DMS114 treated with DMSO at 0.1 percent for 48 hours (cell line): ENCODE results near the gene IFFO2.
"Not testable (repeated sequence)": the region's sequence is repeated elsewhere in the genome, so short reads cannot be mapped to it uniquely, and the experiment has no call there.

ENCODE experiments used
- DNase-seq: peaks from one replicate; lab custom pipeline; 2025; ENCODE audit not compliant: unreplicated experiment; lab: John Stamatoyannopoulos, UW

Gene IFFO2

DNA sequence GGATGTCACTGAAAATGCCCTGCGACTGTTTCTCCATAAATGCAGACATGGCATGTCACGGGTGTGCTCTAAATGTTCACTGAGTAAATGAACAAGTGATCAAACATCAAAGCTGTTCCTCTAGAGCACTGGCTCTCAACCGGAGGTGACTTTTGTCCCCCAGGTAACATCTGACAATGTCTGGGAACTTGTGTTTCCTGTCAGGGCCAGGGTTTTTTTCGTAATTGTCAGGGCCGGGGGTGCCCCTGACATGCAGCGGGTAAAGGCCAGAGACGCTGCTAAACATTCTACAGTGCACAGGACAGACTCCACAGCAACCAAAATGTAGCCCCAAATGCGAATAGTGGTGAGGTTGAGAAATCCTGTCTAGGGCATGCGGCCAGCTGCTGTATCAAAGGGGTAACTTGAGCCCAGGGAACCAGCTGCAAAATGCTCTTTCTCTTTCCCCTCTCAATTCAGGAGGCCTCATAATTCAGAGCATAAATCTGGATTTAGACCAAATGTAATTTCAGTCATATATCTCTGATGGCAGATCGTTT lies 56.1 kb downstream of the IFFO2 start:
- no peak for DNase-seq

DNA sequence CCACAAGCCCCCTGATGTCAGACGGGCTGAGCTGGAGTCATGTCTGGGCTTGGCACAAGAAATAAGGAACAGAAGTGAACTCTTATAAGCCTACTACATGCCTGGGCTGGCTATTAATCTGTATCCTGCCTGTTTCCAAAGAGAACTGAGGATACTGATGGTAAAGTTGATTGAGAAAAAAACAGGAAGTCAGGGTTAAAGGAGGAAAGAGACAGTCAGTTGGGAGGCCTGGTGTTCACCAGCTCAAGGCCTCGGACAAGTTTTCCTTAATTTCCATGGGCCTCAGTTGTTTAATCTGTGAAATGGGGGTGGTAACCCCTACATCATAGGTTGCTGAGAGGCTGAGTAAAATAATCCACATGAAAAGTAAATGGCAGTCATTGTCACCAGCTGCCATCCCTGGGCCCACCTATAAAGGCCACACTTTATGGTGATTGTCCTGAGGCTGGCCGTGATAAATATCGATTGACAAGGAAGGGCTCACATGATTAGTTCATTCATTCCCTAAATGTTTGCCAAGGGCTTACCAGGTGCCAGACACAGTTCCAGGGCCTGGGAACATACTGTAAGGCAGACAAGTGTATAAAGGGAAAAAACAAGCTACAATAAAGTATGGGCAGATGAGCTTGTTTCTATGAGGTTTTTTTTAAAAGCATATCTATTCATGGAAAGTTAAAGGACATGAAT lies 57.0 kb downstream of the IFFO2 start:
- DNase-seq, result no peak

DNA sequence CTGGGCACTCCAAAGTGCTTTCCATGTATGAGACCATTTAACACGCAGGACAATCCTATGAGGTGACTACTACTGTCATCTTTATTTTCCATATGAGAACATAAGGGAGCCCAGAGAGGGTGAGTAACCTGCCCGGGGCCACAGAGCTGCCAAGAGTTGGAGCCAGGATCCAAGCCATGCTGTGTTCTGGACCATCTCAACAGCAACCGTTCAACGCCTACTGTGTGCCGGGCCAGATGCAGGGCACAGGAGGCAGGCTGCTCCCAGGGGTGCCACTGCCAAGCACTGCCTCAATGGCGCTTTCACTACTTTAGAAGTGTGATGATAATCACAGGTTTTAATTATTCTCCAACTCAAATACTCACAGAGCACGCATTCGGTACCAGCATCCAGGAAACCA lies 57.9 kb downstream of the IFFO2 start:
- DNase-seq, result no peak

DNA sequence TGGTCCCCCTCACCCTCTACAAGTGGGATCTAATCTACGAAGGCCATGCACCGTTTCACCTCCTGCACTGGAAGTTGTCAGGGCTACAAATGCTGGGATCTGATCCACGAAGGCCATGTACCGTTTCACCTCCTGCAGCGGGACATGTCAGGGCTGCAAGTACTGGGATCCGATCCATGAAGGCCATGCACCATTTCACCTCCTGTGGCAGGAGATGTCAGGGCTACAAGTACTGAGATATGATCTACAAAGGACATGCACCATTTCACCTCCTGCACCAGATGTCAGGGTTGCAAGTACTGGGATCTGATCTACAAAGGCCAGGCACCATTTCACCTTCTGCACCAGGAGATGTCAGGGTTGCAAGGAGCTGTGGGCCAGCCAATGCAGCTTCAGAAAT lies 61.2 kb downstream of the IFFO2 start:
- DNase-seq, result no peak

DNA sequence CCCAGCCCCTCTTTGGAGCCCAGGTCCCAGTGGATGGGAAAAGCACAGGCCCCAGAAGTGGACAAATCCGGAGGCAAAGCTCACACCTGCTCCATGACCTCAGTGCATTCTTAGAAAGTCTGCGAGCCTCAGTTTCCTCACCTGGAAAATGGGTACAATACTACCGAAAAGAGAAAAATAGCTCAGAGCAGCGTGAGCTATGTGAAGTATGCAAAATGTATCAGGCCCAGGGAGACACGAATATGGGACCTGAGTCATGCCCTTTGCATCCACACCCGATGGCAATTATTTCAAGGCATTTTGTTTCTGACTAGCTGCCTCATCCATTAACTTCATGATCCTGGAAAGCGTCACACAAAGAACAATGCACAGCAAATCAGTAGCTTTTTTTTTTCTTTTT lies 63.4 kb downstream of the IFFO2 start:
- DNase-seq, result no peak

DNA sequence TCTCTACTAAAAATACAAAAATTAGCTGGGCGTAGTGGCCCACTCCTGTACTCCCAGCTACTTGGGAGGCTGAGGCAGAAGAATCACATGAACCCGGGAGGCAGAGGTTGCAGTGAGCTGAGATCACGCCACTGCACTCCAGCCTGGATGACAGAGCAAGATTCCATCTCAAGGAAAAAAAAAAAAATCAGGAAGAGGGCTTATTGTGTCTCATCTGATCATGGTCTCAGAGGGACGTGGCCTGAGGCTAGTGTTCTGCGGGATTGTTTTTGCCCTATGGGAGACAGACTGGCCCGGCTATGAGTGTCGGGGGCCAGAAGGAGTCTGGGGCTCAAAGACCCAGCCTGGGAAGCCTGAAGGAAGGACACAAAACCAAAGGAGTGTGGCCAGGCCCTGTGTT lies 64.6 kb downstream of the IFFO2 start:
- not testable (repeated sequence) for DNase-seq

DNA sequence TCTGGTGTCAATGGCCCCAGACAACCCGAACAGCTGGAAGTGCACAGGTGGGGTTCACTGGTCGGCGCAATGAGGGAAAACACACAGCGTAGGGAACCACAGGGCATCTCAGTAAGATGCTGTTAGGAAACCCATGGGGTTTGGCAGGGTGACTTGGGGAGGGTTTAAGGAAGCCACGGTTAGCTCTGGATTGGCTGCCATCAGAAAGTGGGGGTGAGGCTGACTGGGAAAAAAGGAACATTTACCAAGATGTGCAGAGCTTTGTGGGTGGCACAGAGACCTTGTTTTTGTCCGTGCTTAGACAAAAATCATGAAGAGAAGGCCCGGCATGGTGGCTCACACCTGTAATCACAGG lies 65.1 kb downstream of the IFFO2 start:
- DNase-seq, result no peak

DNA sequence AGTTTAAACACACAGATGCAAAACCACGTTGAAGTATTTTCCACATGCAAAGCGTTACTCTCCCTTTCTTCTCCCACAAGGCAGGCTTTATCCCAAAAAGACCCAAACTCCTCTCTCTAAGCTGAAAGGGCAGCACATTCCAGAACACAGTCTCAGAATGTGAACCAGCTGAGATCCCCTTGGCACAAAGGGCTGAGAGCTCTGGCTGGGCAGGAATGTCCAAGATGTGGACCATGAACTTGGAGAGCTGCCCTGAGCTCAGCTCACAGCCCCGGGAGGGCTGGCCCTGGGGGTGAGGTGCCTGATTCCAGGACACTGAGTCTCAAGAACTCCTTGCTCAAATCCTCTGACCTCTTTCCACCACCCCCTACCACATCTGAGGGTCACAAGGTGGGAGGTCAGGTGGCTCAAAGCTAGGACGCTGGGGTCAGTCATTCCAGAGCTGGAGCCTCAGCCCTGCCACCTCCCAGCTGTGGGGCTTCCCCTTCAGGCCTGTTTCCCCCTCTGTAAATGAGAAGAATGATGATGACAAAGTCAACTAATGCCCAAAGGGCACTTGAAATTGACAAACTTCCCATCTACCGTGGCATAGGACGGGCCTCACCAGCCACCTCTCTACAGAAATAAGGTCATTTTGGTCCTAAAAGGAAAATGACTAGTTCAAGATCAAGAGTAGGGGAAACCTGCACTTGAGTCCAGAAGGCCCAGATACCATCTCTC lies 65.6 kb downstream of the IFFO2 start:
- no peak for DNase-seq

DNA sequence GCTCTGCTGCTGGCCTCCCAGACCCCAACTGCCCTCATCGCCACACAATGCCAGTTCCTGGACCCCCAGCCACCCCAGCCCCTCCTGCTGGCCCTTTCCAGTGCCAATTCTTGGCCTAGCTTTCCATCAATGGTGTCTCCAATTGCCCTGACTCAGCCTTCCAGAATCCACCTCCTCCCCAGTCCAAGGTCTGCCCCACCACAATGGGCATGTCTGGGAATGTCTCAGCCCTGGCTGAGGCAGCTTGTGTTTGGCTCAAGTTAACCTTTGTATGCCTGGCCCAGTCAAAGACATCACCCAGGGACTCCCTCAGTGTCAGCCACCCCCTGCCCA lies 70.5 kb downstream of the IFFO2 start:
- no peak for DNase-seq

DNA sequence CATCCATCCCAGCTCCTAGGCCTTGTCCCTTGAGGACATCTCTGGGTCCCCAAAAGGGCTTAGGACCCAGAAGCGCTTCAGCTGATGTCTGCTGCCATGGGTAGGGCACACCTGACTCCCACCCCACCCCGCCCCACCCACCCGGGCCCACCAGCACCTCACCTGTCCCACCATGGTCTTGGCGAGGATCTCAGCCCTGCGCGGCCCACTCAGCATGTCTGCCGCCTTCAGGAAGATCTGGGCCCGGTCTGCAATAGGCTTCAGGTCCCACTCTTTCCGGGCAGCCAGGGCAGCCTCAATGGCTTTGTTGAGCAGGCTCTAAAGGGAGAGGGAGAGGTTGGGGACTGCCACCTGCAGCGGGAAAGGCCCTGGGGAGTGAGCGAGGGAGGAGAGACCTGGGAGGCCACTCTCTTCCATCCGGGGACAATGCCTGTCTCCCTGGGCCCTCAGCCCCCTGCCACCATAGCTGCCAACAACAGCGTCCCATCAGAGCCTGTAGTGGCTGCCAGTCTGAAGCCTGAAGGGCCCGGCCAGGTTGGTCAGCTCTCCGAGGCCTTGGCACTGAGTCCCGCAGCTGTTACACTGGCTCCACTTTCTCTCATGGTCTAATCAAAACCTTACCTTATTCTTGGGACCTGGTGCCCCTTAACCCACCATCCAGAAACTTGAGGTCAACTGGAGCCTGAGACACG lies 71.0 kb downstream of the IFFO2 start:
- no peak for DNase-seq

DNA sequence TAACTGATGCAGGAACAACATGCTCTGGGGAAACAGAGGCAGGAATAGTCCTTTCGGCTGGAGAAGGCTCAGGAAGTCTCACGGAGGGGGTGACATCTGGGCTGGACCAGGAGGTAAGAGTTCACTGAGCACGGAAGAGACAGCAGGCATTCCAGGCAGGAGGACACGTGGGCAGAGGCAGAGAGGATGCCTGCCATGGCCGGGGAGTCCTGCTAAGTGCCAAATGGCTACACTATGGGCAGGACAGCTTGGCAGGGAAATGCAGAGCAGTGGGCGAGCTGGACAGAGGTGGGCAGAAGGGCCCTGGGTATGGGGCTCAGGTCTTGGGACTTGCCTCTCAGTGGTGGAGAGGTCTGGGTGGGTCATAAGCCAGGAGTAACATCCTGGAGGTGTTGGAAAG lies 71.7 kb downstream of the IFFO2 start:
- DNase-seq, result no peak

DNA sequence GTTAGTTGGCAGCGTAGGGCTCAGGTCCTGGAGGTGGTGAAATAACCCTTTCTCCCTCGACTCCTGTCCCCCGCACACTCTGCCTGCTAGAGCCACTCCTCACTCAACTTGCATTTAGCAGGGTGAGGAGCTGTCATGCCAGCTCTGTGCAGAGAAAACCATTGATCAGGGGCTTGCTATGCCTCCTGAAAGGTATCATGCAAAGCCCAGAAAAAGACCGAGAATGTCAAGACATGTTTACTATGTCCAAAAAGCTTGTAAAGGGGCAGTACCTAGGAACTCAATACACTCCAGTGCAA lies 72.1 kb downstream of the IFFO2 start:
- DNase-seq, result no peak

DNA sequence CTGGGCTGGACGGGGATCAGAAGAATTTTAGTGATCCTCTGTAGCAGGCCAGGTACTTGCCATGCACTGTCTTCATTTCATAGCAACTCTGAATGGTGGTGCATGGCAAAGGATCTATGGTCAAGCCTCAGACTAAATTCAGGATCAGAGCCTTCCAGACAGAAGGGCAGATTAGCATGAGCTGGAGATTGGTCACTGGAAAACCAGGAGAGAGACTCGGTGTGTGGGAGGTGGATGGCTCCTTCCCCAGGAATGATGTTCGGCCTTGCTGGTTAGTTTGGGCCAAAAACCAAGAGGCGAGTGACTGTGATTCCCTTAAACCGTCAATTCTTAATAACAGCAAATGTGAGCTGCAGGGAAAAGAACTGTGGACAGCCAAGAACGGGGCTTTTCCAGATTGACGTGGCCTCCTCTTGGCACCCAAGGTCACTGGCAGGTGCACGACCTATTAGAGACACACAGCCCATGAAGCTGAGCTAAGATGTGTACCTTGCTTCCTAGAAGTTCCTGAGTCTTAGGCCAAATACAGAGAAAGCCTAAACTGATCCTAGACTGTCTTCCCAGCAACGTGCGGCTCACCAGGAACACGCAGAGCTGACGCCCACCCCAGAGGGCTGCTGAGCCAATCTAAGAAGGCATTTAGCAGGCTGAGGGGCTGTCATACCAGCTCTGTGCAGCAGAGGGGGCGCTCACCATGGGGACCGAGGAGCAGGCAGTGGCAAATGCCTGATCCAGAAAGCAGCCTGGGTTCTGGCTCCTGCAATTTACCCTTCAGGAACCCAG lies 72.6 kb downstream of the IFFO2 start:
- peak; percentile 58 for DNase-seq

DNA sequence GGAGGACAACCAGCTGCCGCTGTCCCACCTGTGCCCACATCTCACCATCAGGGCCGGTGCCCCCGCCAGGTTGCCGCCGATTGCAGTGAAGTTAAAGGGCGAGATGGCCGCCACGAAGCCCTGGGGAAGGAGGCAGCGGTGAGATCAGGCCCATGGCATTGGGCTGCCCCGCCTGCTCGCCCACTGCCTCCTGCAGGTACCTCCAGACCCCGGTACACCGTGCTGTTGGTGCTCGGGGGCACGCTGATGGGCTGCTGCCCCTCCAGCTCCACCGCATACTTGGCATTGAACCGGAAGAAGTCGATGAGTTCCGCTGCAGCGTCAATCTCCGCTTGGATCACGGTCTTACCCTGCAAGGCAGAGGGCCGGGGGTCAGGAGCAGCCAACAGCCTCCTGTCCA lies 73.4 kb downstream of the IFFO2 start:
- DNase-seq, result no peak

DNA sequence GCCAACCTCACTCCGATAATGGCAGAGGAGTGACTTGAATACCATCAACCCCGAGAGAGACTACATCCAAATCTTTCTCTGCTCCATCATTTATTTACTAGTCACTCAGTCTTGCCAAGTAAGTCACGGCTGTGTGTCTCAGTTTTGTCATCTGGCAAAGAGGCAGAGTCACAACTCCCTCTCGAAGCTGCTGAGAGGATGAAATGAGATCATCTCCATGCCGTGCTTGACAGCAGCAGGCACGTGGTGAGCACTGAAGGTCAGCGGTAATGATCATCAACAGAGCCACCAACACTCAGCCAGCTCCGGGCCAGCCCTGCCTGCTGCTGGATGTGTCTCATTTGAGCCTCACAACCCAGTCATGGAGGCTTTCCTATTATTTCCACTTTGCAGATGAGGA lies 74.0 kb downstream of the IFFO2 start:
- DNase-seq, result no peak

DNA sequence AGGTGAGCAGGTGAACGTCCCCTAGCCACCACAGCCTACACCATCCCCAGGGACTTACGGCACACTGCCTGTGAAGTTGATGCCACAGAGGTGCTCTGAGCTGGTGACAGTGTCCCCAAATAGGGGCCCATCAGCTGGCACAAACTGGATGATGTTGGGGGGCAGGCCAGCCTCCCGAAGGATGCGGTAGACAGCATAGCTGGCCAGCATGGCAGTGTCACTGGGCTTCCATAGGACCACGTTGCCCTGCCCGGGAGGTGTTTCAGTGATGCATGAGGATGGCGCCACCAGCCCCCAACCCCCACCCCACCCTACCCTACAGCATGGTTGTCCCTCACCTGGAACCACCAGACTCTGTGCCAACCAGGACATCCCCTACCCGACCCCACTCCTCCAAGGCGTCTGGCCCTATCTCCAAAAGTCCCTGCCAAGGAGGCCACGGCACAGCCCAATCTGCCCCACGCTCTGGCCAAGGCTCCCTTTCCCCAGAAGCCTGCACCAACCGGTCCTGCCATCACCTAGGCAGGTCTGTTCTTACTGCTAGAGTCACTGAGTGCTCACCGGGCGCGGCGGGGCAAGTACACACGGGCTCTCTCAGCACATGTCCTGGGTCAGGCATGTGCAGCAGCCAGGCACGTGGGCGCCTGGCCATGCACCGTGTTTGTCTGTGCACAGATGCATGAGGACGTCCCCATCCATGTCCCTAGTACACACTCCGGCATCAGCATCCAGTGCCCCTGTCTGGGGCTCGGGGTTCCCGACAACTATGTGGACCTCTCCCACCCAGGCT lies 74.6 kb downstream of the IFFO2 start:
- no peak for DNase-seq

DNA sequence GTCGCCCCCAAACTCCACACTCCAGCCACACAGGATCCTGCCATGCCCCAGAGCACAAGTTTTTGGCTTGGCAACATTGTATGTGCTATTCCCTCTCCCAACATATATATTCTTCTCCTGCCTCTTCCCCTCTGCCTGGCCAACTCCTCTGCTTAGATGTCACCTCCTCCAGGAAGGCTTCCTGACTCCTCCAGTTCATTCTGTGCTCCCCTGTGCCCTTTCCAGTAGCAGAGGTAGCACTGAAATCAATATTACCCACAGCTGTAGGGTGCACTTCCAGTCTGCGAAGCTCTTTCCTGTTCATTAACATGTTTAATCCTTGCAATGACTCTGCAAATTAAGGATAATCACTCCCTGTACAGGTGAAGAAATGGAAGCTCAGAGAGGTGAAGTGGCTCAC lies 75.3 kb downstream of the IFFO2 start:
- DNase-seq, result no peak

DNA sequence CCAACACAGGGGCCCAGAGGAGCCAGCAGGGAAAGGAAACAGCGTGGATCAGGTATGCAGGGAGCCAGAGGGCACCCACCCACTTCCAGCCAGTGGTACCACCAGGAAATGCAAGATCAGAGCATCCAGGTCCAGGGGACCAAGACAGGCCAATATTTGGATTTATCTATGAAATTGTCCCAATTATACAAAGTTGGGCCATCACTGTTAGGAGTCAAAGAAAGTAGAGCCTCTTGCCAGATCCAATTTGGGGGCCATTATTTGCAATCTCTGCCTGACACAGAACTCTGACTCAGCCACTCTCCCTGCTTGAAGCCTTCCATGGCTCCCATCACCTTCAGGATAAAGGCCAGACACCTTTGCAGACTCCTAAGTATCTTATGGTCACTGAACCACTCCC lies 75.9 kb downstream of the IFFO2 start:
- DNase-seq, result no peak

DNA sequence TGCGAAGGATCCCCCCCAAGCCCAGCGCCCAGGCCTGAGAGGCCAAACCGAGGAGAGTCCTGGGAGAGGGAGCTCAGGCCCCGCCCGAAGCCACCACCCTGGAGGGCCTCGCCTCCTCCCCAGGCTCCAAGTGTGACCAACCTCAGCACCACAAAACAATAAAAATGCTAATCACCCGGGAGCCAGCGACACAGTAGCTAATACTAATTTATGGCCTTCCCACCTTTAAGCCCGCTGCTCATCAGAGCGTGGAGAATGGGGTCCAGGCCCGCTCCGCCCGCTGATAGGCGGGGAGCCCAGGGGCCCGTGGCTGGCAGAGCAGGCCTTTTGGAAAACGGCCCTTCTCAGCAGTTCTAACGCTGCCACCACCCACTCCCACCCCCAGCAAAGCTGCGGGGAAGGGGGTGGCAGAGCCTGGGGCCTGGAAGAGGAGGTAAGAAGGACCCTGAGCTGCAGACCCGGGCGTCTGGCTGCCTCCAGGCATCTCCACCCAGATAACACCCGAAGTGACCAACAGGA lies 76.6 kb downstream of the IFFO2 start:
- no peak for DNase-seq

DNA sequence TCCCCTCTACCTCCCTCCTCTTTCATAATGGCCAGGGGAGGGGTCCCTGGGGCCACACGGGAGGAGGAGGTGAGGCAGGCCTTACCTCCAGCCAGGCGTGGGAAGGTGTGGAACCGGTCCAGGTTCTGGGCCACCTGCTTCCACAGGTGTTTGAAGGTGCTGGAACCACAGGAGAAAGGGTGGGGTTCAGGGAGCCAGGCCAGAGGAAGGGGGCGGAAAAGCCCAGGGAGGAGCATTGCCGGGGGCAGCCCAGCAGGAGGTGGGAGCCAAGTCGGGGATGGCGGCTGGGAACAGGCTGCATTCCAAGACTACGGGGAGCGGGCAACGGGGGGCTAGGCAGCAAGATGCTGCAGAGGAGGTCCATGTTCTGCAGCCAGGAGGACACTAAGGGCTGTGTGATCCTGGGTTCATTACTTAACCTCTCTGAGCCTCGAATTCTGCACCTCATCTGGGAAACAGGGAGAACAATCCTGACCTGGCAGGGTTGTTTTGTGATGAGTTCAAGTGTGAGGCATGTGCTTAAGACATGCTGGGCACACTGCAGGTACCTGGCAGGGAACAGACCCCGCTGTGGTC lies 77.2 kb downstream of the IFFO2 start:
- no peak for DNase-seq
